Prostate gland (tissue), 2 donors: ENCODE data around the gene ELMOD2.

ENCODE experiments used
- POLR2A ChIP-seq: fragments of 450-650 bp; IDR thresholded peaks from one replicate; pipeline ENCODE4 v1.6.1; 2016; ENCODE audit warnings: antibody characterized with exemption, mild to moderate bottlenecking
- POLR2AphosphoS5 ChIP-seq: sonication (generic); formaldehyde crosslinking; IDR thresholded peaks from one replicate; pipeline ENCODE4 v1.6.1; 2017; ENCODE audit warnings: antibody characterized with exemption
- TF ChIP-seq, protein P1 (sequence below), 4 experiments: fragments of 200-600 bp in 2 of 4; fragments of 450-650 bp in 2 of 4; sonication (generic) in 2 of 4; IDR thresholded peaks; 1 replicate in 3 of 4; 2 replicates in 1 of 4; pipeline ENCODE4 v1.5.1; 2016 to 2019; ENCODE audit warnings: antibody characterized with exemption in 4 of 4, mild to moderate bottlenecking in 2 of 4, moderate library complexity in 2 of 4

DNA sequence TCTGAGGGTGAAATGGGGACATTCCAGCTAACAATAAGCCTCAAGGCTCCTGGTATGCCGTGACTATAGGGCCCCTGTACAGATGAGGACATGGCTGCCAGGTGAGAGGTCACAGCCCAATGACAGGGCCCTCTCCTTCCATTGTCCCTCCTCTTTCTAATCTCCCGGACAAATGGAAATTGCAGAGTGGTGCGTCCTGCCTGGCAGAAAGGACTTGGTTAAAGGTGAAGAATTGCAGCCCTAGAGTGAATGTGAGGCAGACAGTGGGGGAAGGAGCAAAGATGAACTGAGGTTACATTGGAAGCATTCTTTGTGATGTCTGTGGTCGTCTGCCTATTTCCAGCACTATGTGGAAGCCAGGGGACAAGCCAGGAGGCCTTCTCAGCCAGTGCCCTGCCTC, 51.5 kb downstream of the ELMOD2 start:
- TF ChIP-seq, protein P1, sequence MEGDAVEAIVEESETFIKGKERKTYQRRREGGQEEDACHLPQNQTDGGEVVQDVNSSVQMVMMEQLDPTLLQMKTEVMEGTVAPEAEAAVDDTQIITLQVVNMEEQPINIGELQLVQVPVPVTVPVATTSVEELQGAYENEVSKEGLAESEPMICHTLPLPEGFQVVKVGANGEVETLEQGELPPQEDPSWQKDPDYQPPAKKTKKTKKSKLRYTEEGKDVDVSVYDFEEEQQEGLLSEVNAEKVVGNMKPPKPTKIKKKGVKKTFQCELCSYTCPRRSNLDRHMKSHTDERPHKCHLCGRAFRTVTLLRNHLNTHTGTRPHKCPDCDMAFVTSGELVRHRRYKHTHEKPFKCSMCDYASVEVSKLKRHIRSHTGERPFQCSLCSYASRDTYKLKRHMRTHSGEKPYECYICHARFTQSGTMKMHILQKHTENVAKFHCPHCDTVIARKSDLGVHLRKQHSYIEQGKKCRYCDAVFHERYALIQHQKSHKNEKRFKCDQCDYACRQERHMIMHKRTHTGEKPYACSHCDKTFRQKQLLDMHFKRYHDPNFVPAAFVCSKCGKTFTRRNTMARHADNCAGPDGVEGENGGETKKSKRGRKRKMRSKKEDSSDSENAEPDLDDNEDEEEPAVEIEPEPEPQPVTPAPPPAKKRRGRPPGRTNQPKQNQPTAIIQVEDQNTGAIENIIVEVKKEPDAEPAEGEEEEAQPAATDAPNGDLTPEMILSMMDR (IDR thresholded peaks at IDR 0.05), result no peak
- no peak for TF ChIP-seq POLR2A
- no peak for TF ChIP-seq POLR2AphosphoS5
